ENCODE data around the gene PGM1. TPM values are rescaled to one million over a fixed set of nuclear protein-coding genes. Genes with fewer than 3 reads are reported as not detected.
A peak's percentile ranks its signal among the peaks of the same experiment; 100 is the strongest.

PGM1 gene
- total and polyA plus RNA-seq, 8 donors, result 11.3 to 82.8 (median 28.9) TPM

DNA sequence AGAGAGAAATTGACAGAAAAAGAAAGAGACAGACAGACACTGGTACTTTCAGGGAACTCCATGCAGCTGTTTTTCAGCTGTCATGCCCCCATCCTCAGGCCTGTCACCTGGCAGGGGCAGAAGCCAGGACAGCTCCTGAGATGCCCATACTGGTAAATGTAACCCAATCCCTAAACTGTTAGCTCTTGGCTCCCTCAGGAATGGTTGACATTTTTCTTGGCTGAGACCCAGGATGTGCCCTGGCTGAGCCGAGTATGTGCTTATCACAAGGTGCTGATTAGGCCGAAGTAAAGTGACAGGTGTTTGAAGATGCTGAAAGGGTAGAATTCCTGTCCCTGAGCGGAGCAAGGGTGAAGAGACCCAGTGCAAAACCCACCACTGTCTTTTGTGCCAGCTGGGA is 50.7 kb downstream of the PGM1 start:
- WGBS, 5 donors, result 26 to 57% (median 36%) methylated on average over 3 of the region's 3 CpGs
- Histone ChIP-seq H3K27me3 (no peaks in the 10 kb centered on the region), H3K27ac (peak overlapping the region in 2 of 5 donors; percentile 9 to 62), H3K4me3 (no peak overlapping the region), H3K4me1 (peaks cover 23 to 66% (median 40%) of the 10 kb centered on the region in 4 donors), H3K36me3 (peaks cover 0 to 16% (median 8%) of the 10 kb centered on the region in 4 donors), H3K9me3 (no peaks in the 10 kb centered on the region)
- DNase-seq, result peak; percentile 66 to 72
- intact Hi-C loops (cut with DNase I; ENCODE audit: low total_unique reads), result no loop called here
- TF ChIP-seq POLR2AphosphoS5 (IDR thresholded peaks at IDR 0.05), result no peak

DNA sequence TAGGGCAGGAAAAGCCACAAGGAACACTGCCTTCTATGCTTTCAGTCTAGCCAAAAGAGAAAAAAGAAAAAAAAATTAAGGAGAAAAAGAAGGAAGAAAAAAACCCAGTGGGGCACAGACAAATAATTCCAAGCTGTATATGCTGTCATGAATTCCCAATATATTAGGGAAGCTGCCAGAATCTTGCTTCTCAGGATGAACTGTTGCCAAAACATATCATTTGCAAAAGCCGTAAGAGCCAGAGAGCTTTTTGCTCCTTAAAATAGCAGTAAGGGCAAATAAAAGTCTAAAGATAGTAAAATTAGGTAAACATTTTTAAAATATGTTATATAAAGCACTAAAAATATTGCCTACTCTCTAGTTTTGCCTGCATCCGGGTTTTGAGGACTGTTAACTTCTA is 52.1 kb downstream of the PGM1 start:
- Histone ChIP-seq H3K27me3 (no peaks in the 10 kb centered on the region), H3K27ac (peak overlapping the region in 2 of 5 donors; percentile 1 to 9), H3K4me1 (peaks cover 23 to 53% (median 39%) of the 10 kb centered on the region in 4 donors), H3K36me3 (peaks cover 8 to 29% (median 18%) of the 10 kb centered on the region in 4 donors), H3K4me3 (no peak overlapping the region), H3K9me3 (no peaks in the 10 kb centered on the region)
- DNase-seq, result peak in 1 of 2 donors; percentile 59
- intact Hi-C loops (cut with DNase I; ENCODE audit: low total_unique reads), result no loop called here
- 25 to 44% (median 28%) methylated on average over 2 of the region's 2 CpGs for WGBS, 5 donors
- TF ChIP-seq POLR2AphosphoS5 (IDR thresholded peaks at IDR 0.05), result no peak
- no peak for TF ChIP-seq EP300 (IDR thresholded peaks at IDR 0.05)
- TF ChIP-seq, protein P1, sequence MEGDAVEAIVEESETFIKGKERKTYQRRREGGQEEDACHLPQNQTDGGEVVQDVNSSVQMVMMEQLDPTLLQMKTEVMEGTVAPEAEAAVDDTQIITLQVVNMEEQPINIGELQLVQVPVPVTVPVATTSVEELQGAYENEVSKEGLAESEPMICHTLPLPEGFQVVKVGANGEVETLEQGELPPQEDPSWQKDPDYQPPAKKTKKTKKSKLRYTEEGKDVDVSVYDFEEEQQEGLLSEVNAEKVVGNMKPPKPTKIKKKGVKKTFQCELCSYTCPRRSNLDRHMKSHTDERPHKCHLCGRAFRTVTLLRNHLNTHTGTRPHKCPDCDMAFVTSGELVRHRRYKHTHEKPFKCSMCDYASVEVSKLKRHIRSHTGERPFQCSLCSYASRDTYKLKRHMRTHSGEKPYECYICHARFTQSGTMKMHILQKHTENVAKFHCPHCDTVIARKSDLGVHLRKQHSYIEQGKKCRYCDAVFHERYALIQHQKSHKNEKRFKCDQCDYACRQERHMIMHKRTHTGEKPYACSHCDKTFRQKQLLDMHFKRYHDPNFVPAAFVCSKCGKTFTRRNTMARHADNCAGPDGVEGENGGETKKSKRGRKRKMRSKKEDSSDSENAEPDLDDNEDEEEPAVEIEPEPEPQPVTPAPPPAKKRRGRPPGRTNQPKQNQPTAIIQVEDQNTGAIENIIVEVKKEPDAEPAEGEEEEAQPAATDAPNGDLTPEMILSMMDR (IDR thresholded peaks at IDR 0.05), result no peak
- no peak for TF ChIP-seq POLR2A (IDR thresholded peaks at IDR 0.05)

DNA sequence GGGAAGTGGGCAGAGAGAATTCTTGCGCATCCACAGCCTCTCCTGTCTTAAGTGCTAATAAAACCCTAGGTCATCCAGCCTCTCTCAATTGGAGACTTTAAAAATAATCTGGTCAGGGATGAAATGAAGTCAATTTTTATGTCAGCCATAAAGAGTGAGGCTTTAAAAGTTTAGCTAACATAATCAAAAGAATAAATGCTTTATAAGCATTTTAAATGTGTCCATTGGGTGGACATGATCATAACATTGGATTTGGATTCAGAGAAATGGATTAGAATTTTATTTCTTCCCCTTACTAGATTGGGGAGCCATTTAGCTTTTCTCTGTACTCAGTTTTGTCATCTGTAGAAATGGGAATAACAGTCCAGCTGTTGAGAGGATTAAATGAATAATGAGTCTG is 55.5 kb downstream of the PGM1 start:
- H3K36me3 ChIP-seq, result peaks cover 11 to 58% (median 49%) of the 10 kb centered on the region in 4 donors
- no peak overlapping the region for H3K27ac ChIP-seq
- H3K4me3 ChIP-seq, result no peak overlapping the region
- H3K9me3 ChIP-seq, result no peaks in the 10 kb centered on the region
- no peak for DNase-seq
- no peak for TF ChIP-seq POLR2A (IDR thresholded peaks at IDR 0.05)
- no peak for TF ChIP-seq EP300 (IDR thresholded peaks at IDR 0.05)
- no peak for TF ChIP-seq POLR2AphosphoS5 (IDR thresholded peaks at IDR 0.05)
- TF ChIP-seq, protein P1 (IDR thresholded peaks at IDR 0.05), result no peak
- H3K4me1 ChIP-seq, result peaks cover 5 to 21% (median 16%) of the 10 kb centered on the region in 4 donors
- H3K27me3 ChIP-seq, result no peaks in the 10 kb centered on the region
- 96 to 100% (median 97%) methylated on average over 1 of the region's 1 CpG for WGBS, 5 donors
- intact Hi-C loops (cut with DNase I; ENCODE audit: low total_unique reads), result no loop called here

DNA sequence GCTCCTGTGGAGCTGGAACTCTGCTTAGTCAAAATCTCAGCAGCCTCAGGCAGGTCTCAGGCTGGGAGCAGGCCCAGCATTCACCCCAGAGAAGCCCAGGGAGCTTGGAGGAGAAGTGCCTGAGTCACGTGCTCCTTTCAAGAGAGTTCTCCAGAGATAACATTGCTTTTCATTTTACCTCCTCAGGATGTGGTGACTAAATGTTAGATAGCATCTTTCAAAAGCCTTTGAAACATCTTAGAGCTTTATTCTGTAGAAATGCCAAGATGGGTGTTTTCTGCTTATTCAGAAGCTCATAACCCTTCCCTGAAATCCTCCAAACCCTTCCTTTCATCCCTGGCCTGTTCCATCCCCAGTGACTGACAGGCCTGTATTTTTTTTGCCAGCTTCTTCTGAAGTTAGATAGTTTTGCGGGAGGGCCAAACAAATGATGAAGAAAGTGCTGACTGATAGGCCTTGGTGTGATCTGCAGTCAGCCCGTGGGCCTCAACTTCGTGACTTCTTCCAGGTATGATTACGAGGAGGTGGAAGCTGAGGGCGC is 58.0 kb downstream of the PGM1 start:
- Histone ChIP-seq H3K4me1 (no peaks in the 10 kb centered on the region), H3K9me3 (no peaks in the 10 kb centered on the region), H3K36me3 (peaks cover 11 to 83% (median 74%) of the 10 kb centered on the region in 4 donors), H3K27ac (no peak overlapping the region), H3K27me3 (no peaks in the 10 kb centered on the region), H3K4me3 (no peak overlapping the region)
- intact Hi-C loops (cut with DNase I; ENCODE audit: low total_unique reads), result no loop called here
- TF ChIP-seq EP300 (IDR thresholded peaks at IDR 0.05), result no peak
- TF ChIP-seq POLR2AphosphoS5 (IDR thresholded peaks at IDR 0.05), result no peak
- no peak for TF ChIP-seq POLR2A (IDR thresholded peaks at IDR 0.05)
- TF ChIP-seq, protein P1 (IDR thresholded peaks at IDR 0.05), result no peak
- 48 to 78% (median 67%) methylated on average over 6 of the region's 6 CpGs for WGBS, 5 donors
- no peak for DNase-seq

DNA sequence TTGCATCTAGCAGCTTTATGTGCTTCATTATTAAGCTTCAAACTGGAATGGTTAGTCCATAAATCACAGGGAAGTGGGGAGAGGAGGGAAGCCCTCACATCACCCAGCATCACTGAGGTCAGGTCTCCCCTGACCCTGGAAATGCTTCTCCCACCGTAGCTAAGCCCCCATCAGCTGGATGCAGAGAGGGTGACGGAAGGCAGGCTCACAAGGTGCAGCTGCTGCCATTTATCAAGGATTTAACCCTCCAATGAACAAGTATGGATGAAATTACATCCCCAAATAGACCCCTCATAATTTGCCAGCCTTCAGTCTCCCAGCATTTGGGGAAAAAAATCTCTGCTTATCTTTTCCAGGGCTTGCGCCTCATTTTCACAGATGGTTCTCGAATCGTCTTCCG is 60.8 kb downstream of the PGM1 start:
- no peaks in the 10 kb centered on the region for H3K4me1 ChIP-seq
- no peaks in the 10 kb centered on the region for H3K27me3 ChIP-seq
- no peak overlapping the region for H3K4me3 ChIP-seq
- TF ChIP-seq POLR2AphosphoS5 (IDR thresholded peaks at IDR 0.05) (no peak), EP300 (IDR thresholded peaks at IDR 0.05) (no peak), POLR2A (IDR thresholded peaks at IDR 0.05) (no peak)
- TF ChIP-seq, protein P1 (IDR thresholded peaks at IDR 0.05), result no peak
- no peak for DNase-seq
- H3K27ac ChIP-seq, result no peak overlapping the region
- peaks cover 11 to 88% (median 75%) of the 10 kb centered on the region in 4 donors for H3K36me3 ChIP-seq
- intact Hi-C loops (cut with DNase I; ENCODE audit: low total_unique reads), result no loop called here
- 86 to 95% (median 91%) methylated on average over 6 of the region's 6 CpGs for WGBS, 5 donors
- no peaks in the 10 kb centered on the region for H3K9me3 ChIP-seq

Data from stomach (tissue), 9 donors.